ENCODE measurements around the gene SLF2.

Gene SLF2

GRCh38 chr10:100979791-100980272 is 67.1 kb downstream of the SLF2 start:
- Histone ChIP-seq H3K9ac (ENCODE audit: low read depth, low read length) (no peak overlapping the region), H3K4me3 (ENCODE audit: low read depth, low read length) (no peak overlapping the region), H3K9me3 (ENCODE audit: control insufficient read depth, insufficient read depth, low read length) (no peaks in the 10 kb centered on the region), H3K36me3 (ENCODE audit: control insufficient read depth, insufficient read depth, low read length) (peaks cover 16% of the 10 kb centered on the region), H3K4me1 (ENCODE audit: control insufficient read depth, insufficient read depth, low read length) (no peaks in the 10 kb centered on the region), H3K27me3 (ENCODE audit: control insufficient read depth, insufficient read depth, low read length) (no peaks in the 10 kb centered on the region)

GRCh38 chr10:100980311-100980710 is 67.5 kb downstream of the SLF2 start:
- Histone ChIP-seq H3K9me3 (ENCODE audit: control insufficient read depth, insufficient read depth, low read length) (no peaks in the 10 kb centered on the region), H3K9ac (ENCODE audit: low read depth, low read length) (no peak overlapping the region), H3K4me3 (ENCODE audit: low read depth, low read length) (no peak overlapping the region), H3K36me3 (ENCODE audit: control insufficient read depth, insufficient read depth, low read length) (peaks cover 16% of the 10 kb centered on the region), H3K4me1 (ENCODE audit: control insufficient read depth, insufficient read depth, low read length) (no peaks in the 10 kb centered on the region), H3K27me3 (ENCODE audit: control insufficient read depth, insufficient read depth, low read length) (no peaks in the 10 kb centered on the region)

GRCh38 chr10:100980711-100981110 is 67.9 kb downstream of the SLF2 start:
- Histone ChIP-seq H3K9me3 (ENCODE audit: control insufficient read depth, insufficient read depth, low read length) (no peaks in the 10 kb centered on the region), H3K27me3 (ENCODE audit: control insufficient read depth, insufficient read depth, low read length) (no peaks in the 10 kb centered on the region), H3K4me3 (ENCODE audit: low read depth, low read length) (no peak overlapping the region), H3K9ac (ENCODE audit: low read depth, low read length) (no peak overlapping the region), H3K36me3 (ENCODE audit: control insufficient read depth, insufficient read depth, low read length) (peaks cover 16% of the 10 kb centered on the region), H3K4me1 (ENCODE audit: control insufficient read depth, insufficient read depth, low read length) (no peaks in the 10 kb centered on the region)

GRCh38 chr10:100981178-100981772 is 68.5 kb downstream of the SLF2 start:
- no peak overlapping the region for H3K9ac ChIP-seq (ENCODE audit: low read depth, low read length)
- H3K9me3 ChIP-seq (ENCODE audit: control insufficient read depth, insufficient read depth, low read length): no peaks in the 10 kb centered on the region
- peaks cover 21% of the 10 kb centered on the region for H3K36me3 ChIP-seq (ENCODE audit: control insufficient read depth, insufficient read depth, low read length)
- H3K4me3 ChIP-seq (ENCODE audit: low read depth, low read length): no peak overlapping the region
- no peaks in the 10 kb centered on the region for H3K27me3 ChIP-seq (ENCODE audit: control insufficient read depth, insufficient read depth, low read length)
- H3K4me1 ChIP-seq (ENCODE audit: control insufficient read depth, insufficient read depth, low read length): no peaks in the 10 kb centered on the region

- Histone ChIP-seq H3K4me3 (ENCODE audit: low read depth, low read length) (no peak overlapping the region), H3K9me3 (ENCODE audit: control insufficient read depth, insufficient read depth, low read length) (no peaks in the 10 kb centered on the region), H3K27me3 (ENCODE audit: control insufficient read depth, insufficient read depth, low read length) (no peaks in the 10 kb centered on the region), H3K4me1 (ENCODE audit: control insufficient read depth, insufficient read depth, low read length) (no peaks in the 10 kb centered on the region), H3K9ac (ENCODE audit: low read depth, low read length) (no peak overlapping the region), H3K36me3 (ENCODE audit: control insufficient read depth, insufficient read depth, low read length) (peaks cover 21% of the 10 kb centered on the region)
Observed at GRCh38 chr10:100982916-100983830, 70.4 kb downstream of the SLF2 start.

GRCh38 chr10:100983868-100984671 is 71.3 kb downstream of the SLF2 start:
- Histone ChIP-seq H3K4me1 (ENCODE audit: control insufficient read depth, insufficient read depth, low read length) (no peaks in the 10 kb centered on the region), H3K9me3 (ENCODE audit: control insufficient read depth, insufficient read depth, low read length) (no peaks in the 10 kb centered on the region), H3K27me3 (ENCODE audit: control insufficient read depth, insufficient read depth, low read length) (no peaks in the 10 kb centered on the region), H3K9ac (ENCODE audit: low read depth, low read length) (no peak overlapping the region), H3K36me3 (ENCODE audit: control insufficient read depth, insufficient read depth, low read length) (peaks cover 15% of the 10 kb centered on the region), H3K4me3 (ENCODE audit: low read depth, low read length) (no peak overlapping the region)

GRCh38 chr10:100984672-100985177 is 72.0 kb downstream of the SLF2 start:
- H3K9ac ChIP-seq (ENCODE audit: low read depth, low read length): no peak overlapping the region
- H3K4me1 ChIP-seq (ENCODE audit: control insufficient read depth, insufficient read depth, low read length): no peaks in the 10 kb centered on the region
- no peak overlapping the region for H3K4me3 ChIP-seq (ENCODE audit: low read depth, low read length)
- H3K27me3 ChIP-seq (ENCODE audit: control insufficient read depth, insufficient read depth, low read length): no peaks in the 10 kb centered on the region
- H3K36me3 ChIP-seq (ENCODE audit: control insufficient read depth, insufficient read depth, low read length): peaks cover 20% of the 10 kb centered on the region
- no peaks in the 10 kb centered on the region for H3K9me3 ChIP-seq (ENCODE audit: control insufficient read depth, insufficient read depth, low read length)

GRCh38 chr10:100985336-100985735 is 72.6 kb downstream of the SLF2 start:
- Histone ChIP-seq H3K27me3 (ENCODE audit: control insufficient read depth, insufficient read depth, low read length) (no peaks in the 10 kb centered on the region), H3K4me1 (ENCODE audit: control insufficient read depth, insufficient read depth, low read length) (no peaks in the 10 kb centered on the region), H3K36me3 (ENCODE audit: control insufficient read depth, insufficient read depth, low read length) (peaks cover 23% of the 10 kb centered on the region), H3K9ac (ENCODE audit: low read depth, low read length) (no peak overlapping the region), H3K9me3 (ENCODE audit: control insufficient read depth, insufficient read depth, low read length) (no peaks in the 10 kb centered on the region), H3K4me3 (ENCODE audit: low read depth, low read length) (no peak overlapping the region)

- peaks cover 29% of the 10 kb centered on the region for H3K36me3 ChIP-seq (ENCODE audit: control insufficient read depth, insufficient read depth, low read length)
- peak overlapping the region; percentile 99 for H3K4me3 ChIP-seq (ENCODE audit: low read depth, low read length)
- H3K4me1 ChIP-seq (ENCODE audit: control insufficient read depth, insufficient read depth, low read length): no peaks in the 10 kb centered on the region
- H3K27me3 ChIP-seq (ENCODE audit: control insufficient read depth, insufficient read depth, low read length): no peaks in the 10 kb centered on the region
- H3K9me3 ChIP-seq (ENCODE audit: control insufficient read depth, insufficient read depth, low read length): no peaks in the 10 kb centered on the region
- peak overlapping the region; percentile 92 for H3K9ac ChIP-seq (ENCODE audit: low read depth, low read length)
Observed at GRCh38 chr10:100986623-100986951, 73.8 kb downstream of the SLF2 start.

GRCh38 chr10:100986952-100987684 is 74.4 kb downstream of the SLF2 start, which contains the start of the genes MRPL43 and TWNK:
Gene MRPL43 (minus strand): TSS chr10:100987497. CDS start chr10:100987443, 54 bp downstream.
Gene TWNK (plus strand): TSS chr10:100987543. CDS start chr10:100988211, 668 bp downstream.
- Histone ChIP-seq H3K4me1 (ENCODE audit: control insufficient read depth, insufficient read depth, low read length) (no peaks in the 10 kb centered on the region), H3K36me3 (ENCODE audit: control insufficient read depth, insufficient read depth, low read length) (peaks cover 29% of the 10 kb centered on the region), H3K4me3 (ENCODE audit: low read depth, low read length) (peak within 1 kb of the TSS; percentile 99), H3K9ac (ENCODE audit: low read depth, low read length) (peak within 1 kb of the TSS; percentile 92), H3K27me3 (ENCODE audit: control insufficient read depth, insufficient read depth, low read length) (no peaks in the 10 kb centered on the region), H3K9me3 (ENCODE audit: control insufficient read depth, insufficient read depth, low read length) (no peaks in the 10 kb centered on the region)

- H3K27me3 ChIP-seq (ENCODE audit: control insufficient read depth, insufficient read depth, low read length): no peaks in the 10 kb centered on the region
- peak overlapping the region; percentile 99 for H3K4me3 ChIP-seq (ENCODE audit: low read depth, low read length)
- peaks cover 32% of the 10 kb centered on the region for H3K36me3 ChIP-seq (ENCODE audit: control insufficient read depth, insufficient read depth, low read length)
- peak overlapping the region; percentile 92 for H3K9ac ChIP-seq (ENCODE audit: low read depth, low read length)
- H3K9me3 ChIP-seq (ENCODE audit: control insufficient read depth, insufficient read depth, low read length): no peaks in the 10 kb centered on the region
- no peaks in the 10 kb centered on the region for H3K4me1 ChIP-seq (ENCODE audit: control insufficient read depth, insufficient read depth, low read length)
Observed at GRCh38 chr10:100987685-100988049, 74.9 kb downstream of the SLF2 start.

Data from iPS-15b (cell line).